A673 (cell line): Measurements from ENCODE around the gene NPAS1.

ENCODE experiments used
- CTCF ChIP-seq: fragments of 300-800, 200-600 bp; sonication (generic); conservative IDR thresholded peaks from 2 replicates; pipeline ENCODE4 v1.5.1; 2017; ENCODE audit warnings: low read depth, mild to moderate bottlenecking, antibody characterized with exemption, low read length, moderate library complexity, mixed read lengths
- EZH2 ChIP-seq: fragments of 200-600 bp; sonication (generic); IDR thresholded peaks from 2 replicates; pipeline ENCODE4 v1.6.1; 2017; ENCODE audit warnings: borderline replicate concordance, low read depth, mild to moderate bottlenecking, mixed read lengths, antibody characterized with exemption, low read length; ENCODE audit not compliant: poor library complexity, severe bottlenecking

GRCh38 chr19:47068246-47068645 is 48.6 kb downstream of the NPAS1 start:
- TF ChIP-seq CTCF, result no peak
- TF ChIP-seq EZH2, result no peak
